ENCODE data around the gene EFNA2.

- TF ChIP-seq POLR2A (IDR thresholded peaks at IDR 0.05) (no peak), CTCF (IDR thresholded peaks at IDR 0.05) (no peak)
Observed at GRCh38 chr19:1321539-1321938, 35.9 kb downstream of the EFNA2 start.

Measured in uterus (tissue), 2 donors.